Anterior cingulate cortex (tissue), 58 donors: ENCODE data around the gene TMEM86A.

Source experiments
- DNase-seq, 58 donors: peaks; one replicate each; lab custom pipeline; 2025; lab: John Stamatoyannopoulos, UW

TMEM86A gene

DNA sequence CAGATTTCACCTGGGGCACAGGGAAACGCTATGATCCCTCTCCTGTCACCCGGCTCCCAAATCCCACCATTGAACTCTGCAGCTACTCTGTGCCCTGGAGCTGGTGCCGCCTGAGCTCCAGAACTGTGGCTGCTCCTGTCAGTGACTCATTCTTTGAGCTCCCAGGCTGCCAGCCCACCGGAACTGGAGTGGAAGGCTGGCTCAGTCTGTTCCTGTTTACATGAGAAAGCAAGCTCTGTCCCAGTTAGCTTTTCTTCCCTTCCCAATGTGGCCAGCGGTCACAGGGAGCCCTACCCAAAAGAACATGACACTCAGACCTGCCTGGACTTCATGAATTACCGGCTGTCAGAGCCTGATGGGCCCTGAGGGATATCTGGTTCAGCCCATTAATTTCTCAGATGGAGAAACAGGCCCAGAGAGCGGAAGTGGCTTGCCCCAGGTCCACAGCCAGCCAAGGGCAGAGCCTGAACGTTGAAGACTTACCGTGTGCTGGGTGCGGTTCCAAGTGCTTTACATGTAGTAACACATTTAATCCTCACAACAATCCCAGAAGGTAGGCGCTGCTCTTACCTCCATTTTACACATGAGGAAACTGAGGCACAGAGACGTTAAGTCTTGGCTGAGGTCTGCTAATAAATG, 51.2 kb downstream of the TMEM86A start:
- DNase-seq: peak in 51 of 58 donors; percentile 10 to 91 (median 51)

DNA sequence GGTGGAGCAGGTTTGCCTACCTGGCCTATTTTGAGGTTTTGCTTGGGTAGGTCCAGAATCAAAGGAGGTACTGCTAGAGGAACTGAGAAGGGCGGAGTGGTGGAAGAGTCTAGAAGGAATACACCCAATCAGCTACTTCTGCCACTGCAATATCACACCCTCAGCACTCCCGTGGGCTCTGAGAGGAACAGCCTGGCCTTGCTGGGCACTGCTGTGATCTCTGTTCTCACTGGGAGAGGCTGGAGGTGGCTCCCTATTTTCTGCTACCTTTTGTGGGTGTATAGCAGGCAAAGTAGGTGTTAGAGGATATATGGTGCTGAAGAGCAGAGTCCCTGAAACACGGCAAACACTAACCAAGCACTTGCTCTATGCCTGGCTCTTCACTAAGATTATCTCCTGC, 52.4 kb downstream of the TMEM86A start:
- peak in 1 of 58 donors; percentile 32 for DNase-seq

DNA sequence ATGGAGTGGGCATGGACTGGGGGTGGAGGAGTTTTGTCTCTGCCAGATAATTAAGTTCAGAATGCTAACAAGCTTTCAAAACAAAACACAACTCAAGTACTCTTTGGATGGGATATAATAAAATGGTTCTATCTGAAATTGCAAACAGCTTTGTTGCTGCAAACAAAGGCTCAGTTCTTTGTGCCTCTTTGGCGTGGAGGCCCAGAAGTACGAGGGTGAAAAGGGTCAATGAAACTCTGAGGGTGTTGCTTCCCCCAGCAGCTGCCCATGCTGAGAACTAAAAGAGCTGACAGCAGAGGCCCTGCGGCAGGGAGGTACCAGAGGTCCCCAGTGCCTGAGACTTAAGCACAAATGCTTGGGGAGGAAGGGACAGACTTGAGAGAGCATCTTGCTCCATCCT, 53.9 kb downstream of the TMEM86A start:
- peak in 5 of 58 donors; percentile 4 to 19 (median 17) for DNase-seq

- no peak for DNase-seq
Measured at GRCh38 chr11:18754308-18754707, 55.7 kb downstream of the TMEM86A start.
